Naive thymus-derived CD4-positive, alpha-beta T cell (primary cell): Measurements from ENCODE around the gene PAH. TPM values are rescaled to one million over a fixed set of nuclear protein-coding genes. Genes with fewer than 3 reads are reported as not detected.

Source experiments
- ATAC-seq: fragments of 150-1000 bp; cut with Tn5 transposase; 2 replicates; pipeline ENCODE4 v1.10.0; 2021; ENCODE audit warnings: mild to moderate bottlenecking, moderate library complexity
- CTCF ChIA-PET: fragments of 350-600 bp; sonication (Branson Sonifier 250); formaldehyde crosslinking; loops from one replicate; lab custom pipeline; 2021; ENCODE audit warnings: antibody characterized with exemption; lab: Charles Lee
- POLR2A ChIA-PET: fragments of 350-600 bp; sonication (Branson Sonifier 250); formaldehyde crosslinking; loops from one replicate; lab custom pipeline; 2021; ENCODE audit warnings: antibody characterized with exemption, inconsistent platforms; lab: Charles Lee
- DNase-seq, 9 donors: peaks; one replicate each; pipeline versions ENCODE4 v3.0.0 to v3.0.0-alpha.2; 2020 to 2022; ENCODE audit warnings: mixed read lengths in 1 of 9
- H3K27ac ChIP-seq: one replicate; pipeline ENCODE4 v1.7.0; 2013; ENCODE audit warnings: mild to moderate bottlenecking, low read depth, low read length, moderate library complexity
- H3K27me3 ChIP-seq, 2 donors: one replicate each; pipeline ENCODE4 v1.7.0; 2013; ENCODE audit warnings: low read length in 2 of 2, mild to moderate bottlenecking in 2 of 2, moderate library complexity in 2 of 2; ENCODE audit not compliant: control insufficient read depth in 2 of 2, insufficient read depth in 2 of 2
- H3K36me3 ChIP-seq, 3 experiments: 1 replicate in 2 of 3; 2 replicates in 1 of 3; pipeline ENCODE4 v1.7.0; 2013; ENCODE audit warnings: low read length in 3 of 3, mild to moderate bottlenecking in 3 of 3, moderate library complexity in 1 of 3; ENCODE audit not compliant: insufficient read depth in 3 of 3, control insufficient read depth in 2 of 3
- H3K4me1 ChIP-seq, 2 donors: one replicate each; pipeline ENCODE4 v1.7.0; 2013; ENCODE audit warnings: low read length in 2 of 2, mild to moderate bottlenecking in 2 of 2, moderate library complexity in 1 of 2; ENCODE audit not compliant: control insufficient read depth in 2 of 2, insufficient read depth in 2 of 2
- H3K4me3 ChIP-seq: 2 replicates; pipeline ENCODE4 v1.7.0; 2013; ENCODE audit warnings: mild to moderate bottlenecking, low read length
- H3K9me3 ChIP-seq, 3 experiments: 1 replicate in 2 of 3; 2 replicates in 1 of 3; pipeline ENCODE4 v1.7.0; 2013; ENCODE audit warnings: low read length in 3 of 3; ENCODE audit not compliant: control insufficient read depth in 2 of 3
- H3K27ac Mint-ChIP-seq, 9 donors: one replicate each; pipeline ENCODE4 v1.8.0; 2020 to 2022; ENCODE audit warnings: mixed read lengths in 9 of 9, mild to moderate bottlenecking in 8 of 9, moderate library complexity in 5 of 9, inconsistent platforms in 2 of 9
- H3K27me3 Mint-ChIP-seq, 5 donors: one replicate each; pipeline ENCODE4 v1.8.0; 2021 to 2022; ENCODE audit warnings: mixed read lengths in 5 of 5, mild to moderate bottlenecking in 1 of 5
- H3K36me3 Mint-ChIP-seq, 5 donors: one replicate each; pipeline ENCODE4 v1.8.0; 2020 to 2022; ENCODE audit warnings: mixed read lengths in 5 of 5, mild to moderate bottlenecking in 3 of 5, inconsistent platforms in 1 of 5
- H3K4me1 Mint-ChIP-seq, 7 donors: one replicate each; pipeline ENCODE4 v1.8.0; 2020 to 2022; ENCODE audit warnings: mixed read lengths in 7 of 7, mild to moderate bottlenecking in 3 of 7, inconsistent platforms in 1 of 7
- H3K4me3 Mint-ChIP-seq, 10 donors: one replicate each; pipeline ENCODE4 v1.8.0; 2020 to 2022; ENCODE audit warnings: mild to moderate bottlenecking in 10 of 10, mixed read lengths in 10 of 10, moderate library complexity in 6 of 10, inconsistent platforms in 2 of 10
- H3K9me3 Mint-ChIP-seq, 11 donors: one replicate each; pipeline ENCODE4 v1.8.0; 2020 to 2022; ENCODE audit warnings: mixed read lengths in 11 of 11, mild to moderate bottlenecking in 4 of 11, inconsistent platforms in 1 of 11, moderate library complexity in 1 of 11
- intact Hi-C, 2 donors: fragments of 100-400 bp; cut with micrococcal nuclease; formaldehyde crosslinking; loops; one replicate each; pipeline ENCODE4 v1.15.1; 2023
- polyA plus RNA-seq, 2 donors: library from polyadenylated mRNA; unstranded; fragments of 300-500 nt; fragmentation: Illumina TruSeq; gene quantifications; one replicate each; pipeline ENCODE4 v1.2.3, GENCODE V29; 2021
- total RNA-seq, 6 experiments: library from RNA in 5 of 6; stranded (reverse) in 5 of 6; gene quantifications; 1 replicate in 5 of 6; 2 replicates in 1 of 6; pipeline ENCODE4 v1.2.3 and lab custom pipeline; 2021 to 2026

PAH gene
- total and polyA plus RNA-seq, 7 experiments from 2014 or later, result not detected

DNA sequence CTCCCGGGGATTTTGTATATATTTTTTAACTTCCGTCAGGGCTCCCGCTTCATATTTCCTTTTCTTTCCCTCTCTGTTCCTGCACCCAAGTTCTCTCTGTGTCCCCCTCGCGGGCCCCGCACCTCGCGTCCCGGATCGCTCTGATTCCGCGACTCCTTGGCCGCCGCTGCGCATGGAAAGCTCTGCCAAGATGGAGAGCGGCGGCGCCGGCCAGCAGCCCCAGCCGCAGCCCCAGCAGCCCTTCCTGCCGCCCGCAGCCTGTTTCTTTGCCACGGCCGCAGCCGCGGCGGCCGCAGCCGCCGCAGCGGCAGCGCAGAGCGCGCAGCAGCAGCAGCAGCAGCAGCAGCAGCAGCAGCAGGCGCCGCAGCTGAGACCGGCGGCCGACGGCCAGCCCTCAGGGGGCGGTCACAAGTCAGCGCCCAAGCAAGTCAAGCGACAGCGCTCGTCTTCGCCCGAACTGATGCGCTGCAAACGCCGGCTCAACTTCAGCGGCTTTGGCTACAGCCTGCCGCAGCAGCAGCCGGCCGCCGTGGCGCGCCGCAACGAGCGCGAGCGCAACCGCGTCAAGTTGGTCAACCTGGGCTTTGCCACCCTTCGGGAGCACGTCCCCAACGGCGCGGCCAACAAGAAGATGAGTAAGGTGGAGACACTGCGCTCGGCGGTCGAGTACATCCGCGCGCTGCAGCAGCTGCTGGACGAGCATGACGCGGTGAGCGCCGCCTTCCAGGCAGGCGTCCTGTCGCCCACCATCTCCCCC lies 41.2 kb upstream of the PAH start:
- H3K27me3 ChIP-seq, result peaks cover 7 to 23% of the 10 kb centered on the region in 2 donors
- Mint-ChIP-seq H3K36me3 (peaks cover 0 to 9% (median 0%) of the 10 kb centered on the region in 5 donors), H3K27me3 (peaks cover 83 to 92% (median 91%) of the 10 kb centered on the region in 5 donors), H3K4me3 (peak overlapping the region in 9 of 10 donors; percentile 62 to 86 (median 66)), H3K27ac (peak overlapping the region in 1 of 9 donors; percentile 49), H3K4me1 (peaks cover 5 to 52% (median 30%) of the 10 kb centered on the region in 7 donors), H3K9me3 (peaks cover 0 to 14% (median under 1%) of the 10 kb centered on the region in 11 donors)
- intact Hi-C loops, result loop anchor here in 1 of 2 donors (5.0 to 10.0 kb wide), 2 partner anchors 317 to 484 kb away; no protein-coding TSS in a partner anchor
- no peaks in the 10 kb centered on the region for H3K9me3 ChIP-seq
- ChIA-PET POLR2A (no interaction called here), CTCF (no interaction called here)
- peak in 1 of 9 donors; percentile 32 for DNase-seq
- H3K4me1 ChIP-seq, result peaks cover 0 to 3% of the 10 kb centered on the region in 2 donors
- no peak for ATAC-seq
- no peak overlapping the region for H3K4me3 ChIP-seq
- H3K27ac ChIP-seq, result no peak overlapping the region
- no peaks in the 10 kb centered on the region for H3K36me3 ChIP-seq

DNA sequence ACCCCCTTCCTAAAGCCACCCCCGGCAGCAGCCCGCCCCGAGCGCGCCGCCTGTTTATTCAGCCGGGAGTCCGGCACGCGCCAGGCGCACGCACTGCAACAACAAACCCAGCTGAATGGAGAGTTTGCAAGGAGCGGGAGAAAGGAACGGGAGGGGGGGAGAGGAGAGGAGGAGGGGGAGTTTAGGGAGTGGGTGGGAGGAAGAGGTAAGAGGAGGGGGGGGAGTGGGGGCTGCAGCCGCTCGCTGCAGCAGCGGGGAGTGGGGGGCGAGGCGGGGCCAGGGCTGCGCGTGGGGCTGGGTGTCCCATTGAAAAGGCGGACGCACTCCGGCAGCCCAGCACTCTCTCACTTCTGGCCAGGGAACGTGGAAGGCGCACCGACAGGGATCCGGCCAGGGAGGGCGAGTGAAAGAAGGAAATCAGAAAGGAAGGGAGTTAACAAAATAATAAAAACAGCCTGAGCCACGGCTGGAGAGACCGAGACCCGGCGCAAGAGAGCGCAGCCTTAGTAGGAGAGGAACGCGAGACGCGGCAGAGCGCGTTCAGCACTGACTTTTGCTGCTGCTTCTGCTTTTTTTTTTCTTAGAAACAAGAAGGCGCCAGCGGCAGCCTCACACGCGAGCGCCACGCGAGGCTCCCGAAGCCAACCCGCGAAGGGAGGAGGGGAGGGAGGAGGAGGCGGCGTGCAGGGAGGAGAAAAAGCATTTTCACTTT lies 40.5 kb upstream of the PAH start, which contains the start of gene ASCL1:
Gene ASCL1, plus strand, starts transcription at position 336 of the 712 bp plus-strand sequence. CDS start 571 bp downstream, outside the sequence.
- DNase-seq (no peak), ATAC-seq (no peak)
- Mint-ChIP-seq H3K9me3 (peaks cover 0 to 8% (median 0%) of the 10 kb centered on the region in 11 donors), H3K4me1 (peaks cover 3 to 44% (median 24%) of the 10 kb centered on the region in 7 donors), H3K27ac (peak within 1 kb of the TSS in 1 of 9 donors; percentile 56), H3K27me3 (peaks cover 81 to 90% (median 85%) of the 10 kb centered on the region in 5 donors), H3K4me3 (peak within 1 kb of the TSS; percentile 34 to 86 (median 68)), H3K36me3 (peaks cover 0 to 8% (median 0%) of the 10 kb centered on the region in 5 donors)
- CTCF ChIA-PET, result no interaction called here
- POLR2A ChIA-PET, result no interaction called here
- Histone ChIP-seq H3K36me3 (no peaks in the 10 kb centered on the region), H3K27ac (no peak within 1 kb of the TSS), H3K4me3 (no peak within 1 kb of the TSS), H3K4me1 (peaks cover 0 to under 1% of the 10 kb centered on the region in 2 donors), H3K27me3 (peaks cover 7 to 16% of the 10 kb centered on the region in 2 donors), H3K9me3 (no peaks in the 10 kb centered on the region)
- intact Hi-C loops, result loop anchor here in 1 of 2 donors (5.0 to 10.0 kb wide), 2 partner anchors 317 to 485 kb away; no protein-coding TSS in a partner anchor

DNA sequence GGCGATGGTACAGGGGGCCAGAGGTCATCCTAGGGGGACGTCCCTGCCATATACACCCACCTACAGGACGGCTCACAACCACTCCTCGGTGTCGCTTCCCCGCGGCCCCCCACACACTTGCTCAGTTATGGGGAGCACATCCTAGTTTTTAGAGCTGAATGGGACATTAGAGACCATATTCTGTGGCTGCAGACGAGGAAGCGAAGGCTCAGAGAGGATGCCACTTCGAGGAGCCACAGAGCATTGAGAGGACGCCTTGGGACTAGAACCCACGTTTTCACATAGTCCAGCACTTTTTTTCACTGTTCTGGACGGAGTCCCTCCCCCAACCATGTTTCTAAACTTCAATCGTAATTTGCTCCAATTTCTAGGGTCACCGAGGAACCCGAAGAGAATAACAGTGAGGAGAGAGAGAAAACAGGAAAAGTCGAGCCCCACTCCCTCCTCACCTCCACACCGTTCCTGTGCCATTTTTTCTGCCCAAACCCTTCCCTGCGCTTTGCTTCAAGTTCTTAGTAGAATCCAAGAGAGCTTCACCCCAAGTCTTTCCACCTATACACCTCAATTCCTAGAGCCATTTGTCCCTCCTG lies 39.8 kb upstream of the PAH start:
- Histone ChIP-seq H3K9me3 (no peaks in the 10 kb centered on the region), H3K27me3 (peaks cover 7 to 14% of the 10 kb centered on the region in 2 donors), H3K4me3 (no peak overlapping the region), H3K36me3 (no peaks in the 10 kb centered on the region), H3K4me1 (no peaks in the 10 kb centered on the region), H3K27ac (no peak overlapping the region)
- Mint-ChIP-seq H3K4me3 (peak overlapping the region; percentile 16 to 86 (median 46)), H3K9me3 (peaks cover 0 to 6% (median 0%) of the 10 kb centered on the region in 11 donors), H3K27me3 (peaks cover 80 to 89% (median 84%) of the 10 kb centered on the region in 5 donors), H3K27ac (peak overlapping the region in 1 of 9 donors; percentile 56), H3K36me3 (peaks cover 0 to 8% (median 0%) of the 10 kb centered on the region in 5 donors), H3K4me1 (peaks cover 0 to 42% (median 20%) of the 10 kb centered on the region in 7 donors)
- intact Hi-C loops, result loop anchor here in 1 of 2 donors (5.0 to 10.0 kb wide), 2 partner anchors 318 to 485 kb away; no protein-coding TSS in a partner anchor
- CTCF ChIA-PET, result no interaction called here
- no peak for ATAC-seq
- DNase-seq, result no peak
- POLR2A ChIA-PET, result no interaction called here

DNA sequence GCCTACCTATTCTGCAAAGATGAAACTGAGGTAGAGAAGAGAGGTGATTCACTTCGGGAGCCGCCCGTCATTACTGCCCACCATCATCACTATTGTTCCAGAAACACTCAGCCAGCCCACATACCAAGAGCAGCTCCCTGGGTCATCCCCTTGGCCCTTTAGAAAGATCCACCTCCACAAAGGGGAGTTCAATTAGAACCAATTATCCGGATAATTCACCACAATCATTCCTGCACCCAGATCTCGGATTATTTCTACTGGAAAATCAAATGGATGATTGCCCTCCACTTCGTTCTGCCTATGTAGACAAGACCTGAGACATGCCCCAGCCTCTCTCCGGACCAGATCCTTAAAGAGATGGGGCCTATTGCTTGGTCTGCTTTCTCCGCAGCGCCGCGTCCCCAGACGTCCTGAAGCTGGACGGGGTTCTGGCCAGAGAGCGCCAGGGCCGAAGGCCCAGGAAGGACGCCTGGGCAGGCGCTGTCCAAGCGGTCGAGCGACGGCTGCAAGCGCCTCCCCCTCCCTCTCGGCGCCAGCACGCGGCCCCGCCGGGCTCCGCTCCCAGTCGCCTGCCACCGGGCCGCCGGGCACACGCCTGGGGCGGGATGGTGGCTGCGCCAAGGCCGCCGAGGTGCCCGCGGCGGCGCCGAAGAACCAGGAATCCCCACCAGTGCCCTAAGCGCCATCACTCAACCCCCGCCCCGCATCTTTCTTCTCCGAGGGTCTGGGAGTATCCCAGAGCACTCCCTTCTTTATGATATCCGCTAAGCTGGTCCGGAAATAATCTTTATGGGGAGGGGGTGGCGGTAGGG lies 39.1 kb upstream of the PAH start:
- H3K27me3 ChIP-seq, result peaks cover 7 to 9% of the 10 kb centered on the region in 2 donors
- Mint-ChIP-seq H3K9me3 (peaks cover 0 to 6% (median 0%) of the 10 kb centered on the region in 11 donors), H3K27me3 (peaks cover 76 to 86% (median 83%) of the 10 kb centered on the region in 5 donors), H3K27ac (no peak overlapping the region), H3K4me1 (peaks cover 0 to 41% (median 17%) of the 10 kb centered on the region in 7 donors), H3K36me3 (peaks cover 0 to 11% (median 0%) of the 10 kb centered on the region in 5 donors), H3K4me3 (peak overlapping the region in 4 of 10 donors; percentile 16 to 62 (median 19))
- H3K4me3 ChIP-seq, result no peak overlapping the region
- no peak overlapping the region for H3K27ac ChIP-seq
- H3K9me3 ChIP-seq, result no peaks in the 10 kb centered on the region
- no peak for DNase-seq
- ChIA-PET POLR2A (no interaction called here), CTCF (no interaction called here)
- intact Hi-C loops, result loop anchor here in 1 of 2 donors (5.0 to 10.0 kb wide), 2 partner anchors 319 to 486 kb away; no protein-coding TSS in a partner anchor
- H3K36me3 ChIP-seq, result no peaks in the 10 kb centered on the region
- no peaks in the 10 kb centered on the region for H3K4me1 ChIP-seq
- ATAC-seq, result no peak

DNA sequence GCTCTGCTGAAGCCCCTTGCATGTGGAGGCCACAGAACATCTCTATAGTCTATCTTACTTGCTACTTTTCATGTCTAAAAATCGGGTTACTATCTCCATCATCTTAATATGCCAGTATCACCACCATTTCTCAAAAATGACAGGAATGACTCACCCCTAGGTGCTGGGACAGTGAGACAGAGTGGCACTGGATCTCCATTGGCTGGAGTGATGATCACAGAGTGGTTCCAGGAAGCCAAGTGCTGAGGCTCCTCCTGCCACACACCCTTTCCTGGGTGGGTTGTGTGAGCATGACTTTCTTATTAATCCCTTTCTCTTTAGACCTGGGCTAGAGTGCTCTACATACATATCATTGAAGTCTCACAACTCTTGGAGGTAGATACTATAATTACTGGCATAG lies 37.1 kb upstream of the PAH start:
- CTCF ChIA-PET, result no interaction called here
- peaks cover 0 to 42% (median 19%) of the 10 kb centered on the region in 7 donors for H3K4me1 Mint-ChIP-seq
- no peak for DNase-seq
- H3K27ac ChIP-seq, result no peak overlapping the region
- no peak overlapping the region for H3K4me3 ChIP-seq
- H3K36me3 ChIP-seq, result no peaks in the 10 kb centered on the region
- peak overlapping the region in 1 of 9 donors; percentile 36 for H3K27ac Mint-ChIP-seq
- intact Hi-C loops, result loop anchor here in 1 of 2 donors (10.0 kb wide), 1 partner anchor 321 kb away; no protein-coding TSS in a partner anchor
- H3K9me3 ChIP-seq, result no peaks in the 10 kb centered on the region
- H3K36me3 Mint-ChIP-seq, result peaks cover 0 to 11% (median 0%) of the 10 kb centered on the region in 5 donors
- H3K4me1 ChIP-seq, result no peaks in the 10 kb centered on the region
- H3K9me3 Mint-ChIP-seq, result peaks cover 0 to 3% (median 0%) of the 10 kb centered on the region in 11 donors
- H3K27me3 ChIP-seq, result no peaks in the 10 kb centered on the region
- no peak for ATAC-seq
- POLR2A ChIA-PET, result no interaction called here
- H3K27me3 Mint-ChIP-seq, result peaks cover 78 to 85% (median 84%) of the 10 kb centered on the region in 5 donors
- H3K4me3 Mint-ChIP-seq, result peak overlapping the region in 1 of 10 donors; percentile 35
